Uterus (tissue), 4 donors: ENCODE results near the gene RANBP3. TPM values are rescaled to one million over a fixed set of nuclear protein-coding genes. Genes with fewer than 3 reads are reported as not detected.
"Not testable (repeated sequence)": the region's sequence is repeated elsewhere in the genome, so short reads cannot be mapped to it uniquely, and the experiment has no call there.

Source experiments
- DNase-seq, 2 donors: peaks; one replicate each; pipeline ENCODE4 v3.0.0-alpha.2; 2019 to 2020
- H3K27ac ChIP-seq, 2 donors: fragments of 200-600 bp; sonication (generic); 1 replicate in 1 of 2; 2 replicates in 1 of 2; pipeline ENCODE4 v1.5.1; 2016 to 2018
- H3K27me3 ChIP-seq, 2 donors: fragments of 200-600 bp; sonication (generic); one replicate each; pipeline ENCODE4 v1.5.1; 2018 to 2019; ENCODE audit warnings: control low read depth in 1 of 2
- H3K36me3 ChIP-seq, 2 donors: fragments of 200-600 bp; sonication (generic); one replicate each; pipeline ENCODE4 v1.5.1; 2019; ENCODE audit warnings: control low read depth in 1 of 2
- H3K4me1 ChIP-seq, 2 donors: fragments of 200-600 bp; sonication (generic); one replicate each; pipeline ENCODE4 v1.5.1; 2018 to 2019; ENCODE audit warnings: control low read depth in 1 of 2
- H3K4me3 ChIP-seq, 2 donors: fragments of 200-600 bp; sonication (generic); 1 replicate in 1 of 2; 2 replicates in 1 of 2; pipeline ENCODE4 v1.5.1; 2018 to 2019; ENCODE audit warnings: mild to moderate bottlenecking in 1 of 2
- H3K9me3 ChIP-seq, 2 donors: fragments of 200-600 bp; sonication (generic); one replicate each; pipeline ENCODE4 v1.5.1; 2019; ENCODE audit warnings: control low read depth in 1 of 2
- POLR2A ChIP-seq, 2 donors: fragments of 450-650 bp; IDR thresholded peaks; one replicate each; pipeline ENCODE4 v1.6.1; 2016; ENCODE audit warnings: antibody characterized with exemption in 2 of 2, mild to moderate bottlenecking in 1 of 2, moderate library complexity in 1 of 2
- intact Hi-C: fragments of 100-400 bp; cut with DNase I; formaldehyde crosslinking; loops from one replicate; pipeline ENCODE4 v1.15.1; 2023; ENCODE audit warnings: low total_unique reads
- total RNA-seq, 4 donors: library from RNA; depleted of rRNA in 3 of 4; stranded (reverse); fragments of >200 nt in 3 of 4; gene quantifications; one replicate each; pipeline versions ENCODE4 v1.1.0 to v1.2.4, GENCODE V29; 2014 to 2023
- TF ChIP-seq, protein P1 (sequence below), 4 experiments: fragments of 200-600 bp in 2 of 4; fragments of 450-650 bp in 2 of 4; sonication (generic) in 2 of 4; IDR thresholded peaks; one replicate each; pipeline ENCODE4 v1.5.1; 2016 to 2019; ENCODE audit warnings: antibody characterized with exemption in 4 of 4, mild to moderate bottlenecking in 2 of 4, moderate library complexity in 1 of 4
- donor health status: DM: yes; HTN: yes; CAD: no.

Gene RANBP3
- total RNA-seq, 4 donors from 2014 or later = 40.9 to 98.1 (median 48.5) TPM

DNA sequence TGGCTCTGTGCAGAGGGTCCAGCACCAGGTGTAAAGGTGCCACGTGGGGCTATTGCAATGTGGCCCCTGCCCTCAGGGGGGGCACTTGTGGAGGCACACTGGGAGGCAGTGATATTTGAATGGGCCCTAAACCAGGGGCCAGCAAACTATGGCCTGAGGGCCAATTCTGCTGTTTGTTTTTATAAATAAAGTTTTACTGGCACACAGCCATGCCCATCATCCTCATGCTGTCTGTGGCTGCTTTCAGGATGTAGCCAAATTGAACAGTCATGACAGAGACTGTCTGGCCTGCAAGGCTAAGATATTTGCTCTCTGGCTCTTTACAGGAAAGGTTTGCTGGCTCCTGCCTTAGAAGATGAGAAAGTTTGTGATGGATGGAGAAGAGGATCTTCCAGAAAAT lies 33.9 kb upstream of the RANBP3 start:
- no peaks in the 10 kb centered on the region for H3K36me3 ChIP-seq
- no peak overlapping the region for H3K27ac ChIP-seq
- DNase-seq = no peak
- no peak for TF ChIP-seq POLR2A (IDR thresholded peaks at IDR 0.05)
- no peaks in the 10 kb centered on the region for H3K9me3 ChIP-seq
- H3K4me1 ChIP-seq = no peaks in the 10 kb centered on the region
- no peak overlapping the region for H3K4me3 ChIP-seq
- intact Hi-C loops = no loop called here
- no peaks in the 10 kb centered on the region for H3K27me3 ChIP-seq

GRCh38 chr19:6011206-6011605 lies 33.3 kb upstream of the RANBP3 start:
- intact Hi-C loops = no loop called here
- Histone ChIP-seq H3K4me3 (no peak overlapping the region), H3K4me1 (no peaks in the 10 kb centered on the region), H3K27ac (no peak overlapping the region), H3K36me3 (no peaks in the 10 kb centered on the region), H3K27me3 (no peaks in the 10 kb centered on the region), H3K9me3 (no peaks in the 10 kb centered on the region)
- no peak for DNase-seq
- TF ChIP-seq, protein P1, sequence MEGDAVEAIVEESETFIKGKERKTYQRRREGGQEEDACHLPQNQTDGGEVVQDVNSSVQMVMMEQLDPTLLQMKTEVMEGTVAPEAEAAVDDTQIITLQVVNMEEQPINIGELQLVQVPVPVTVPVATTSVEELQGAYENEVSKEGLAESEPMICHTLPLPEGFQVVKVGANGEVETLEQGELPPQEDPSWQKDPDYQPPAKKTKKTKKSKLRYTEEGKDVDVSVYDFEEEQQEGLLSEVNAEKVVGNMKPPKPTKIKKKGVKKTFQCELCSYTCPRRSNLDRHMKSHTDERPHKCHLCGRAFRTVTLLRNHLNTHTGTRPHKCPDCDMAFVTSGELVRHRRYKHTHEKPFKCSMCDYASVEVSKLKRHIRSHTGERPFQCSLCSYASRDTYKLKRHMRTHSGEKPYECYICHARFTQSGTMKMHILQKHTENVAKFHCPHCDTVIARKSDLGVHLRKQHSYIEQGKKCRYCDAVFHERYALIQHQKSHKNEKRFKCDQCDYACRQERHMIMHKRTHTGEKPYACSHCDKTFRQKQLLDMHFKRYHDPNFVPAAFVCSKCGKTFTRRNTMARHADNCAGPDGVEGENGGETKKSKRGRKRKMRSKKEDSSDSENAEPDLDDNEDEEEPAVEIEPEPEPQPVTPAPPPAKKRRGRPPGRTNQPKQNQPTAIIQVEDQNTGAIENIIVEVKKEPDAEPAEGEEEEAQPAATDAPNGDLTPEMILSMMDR (IDR thresholded peaks at IDR 0.05) = no peak
- TF ChIP-seq POLR2A (IDR thresholded peaks at IDR 0.05) = no peak

DNA sequence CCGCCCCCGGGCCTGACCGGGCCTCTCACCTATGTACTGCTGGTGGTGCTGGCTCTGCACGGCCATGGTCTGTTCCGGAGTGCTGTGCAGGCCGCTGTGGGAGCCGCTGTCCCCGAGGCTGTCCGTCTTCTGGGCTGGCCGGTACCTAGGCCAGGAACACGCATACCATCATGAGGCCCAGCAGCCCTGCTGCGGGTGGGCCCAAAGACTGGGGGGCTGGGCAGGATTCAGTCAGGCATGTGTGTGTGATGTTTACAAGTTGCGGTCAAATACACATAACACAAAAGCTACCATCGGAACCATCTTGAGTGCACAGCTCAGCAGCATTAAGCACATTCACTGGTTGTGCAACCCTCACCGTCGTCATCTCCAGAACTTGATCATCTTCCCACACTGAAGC lies 32.2 kb upstream of the RANBP3 start:
- H3K4me1 ChIP-seq = no peaks in the 10 kb centered on the region
- TF ChIP-seq POLR2A (IDR thresholded peaks at IDR 0.05) = no peak
- TF ChIP-seq, protein P1 (IDR thresholded peaks at IDR 0.05) = no peak
- no peaks in the 10 kb centered on the region for H3K9me3 ChIP-seq
- H3K4me3 ChIP-seq = no peak overlapping the region
- no peak for DNase-seq
- H3K27me3 ChIP-seq = no peaks in the 10 kb centered on the region
- no peak overlapping the region for H3K27ac ChIP-seq
- intact Hi-C loops = no loop called here
- no peaks in the 10 kb centered on the region for H3K36me3 ChIP-seq

- intact Hi-C loops = no loop called here
- TF ChIP-seq, protein P1 (IDR thresholded peaks at IDR 0.05) = no peak
- TF ChIP-seq POLR2A (IDR thresholded peaks at IDR 0.05) = no peak
- no peaks in the 10 kb centered on the region for H3K36me3 ChIP-seq
Measured at GRCh38 chr19:6007866-6008265, 29.9 kb upstream of the RANBP3 start.

GRCh38 chr19:6006896-6007295 lies 29.0 kb upstream of the RANBP3 start:
- no peaks in the 10 kb centered on the region for H3K4me1 ChIP-seq
- no peaks in the 10 kb centered on the region for H3K9me3 ChIP-seq
- no peak overlapping the region for H3K27ac ChIP-seq
- no peak overlapping the region for H3K4me3 ChIP-seq
- no peak for DNase-seq
- H3K27me3 ChIP-seq = no peaks in the 10 kb centered on the region
- TF ChIP-seq, protein P1 (IDR thresholded peaks at IDR 0.05) = no peak
- TF ChIP-seq POLR2A (IDR thresholded peaks at IDR 0.05) = no peak
- no peaks in the 10 kb centered on the region for H3K36me3 ChIP-seq
- intact Hi-C loops = no loop called here

More at GRCh38 chr19:6007866-6008265, 29.9 kb upstream of the RANBP3 start:
- no peaks in the 10 kb centered on the region for H3K27me3 ChIP-seq
- H3K4me3 ChIP-seq = no peak overlapping the region
- H3K9me3 ChIP-seq = no peaks in the 10 kb centered on the region
- H3K4me1 ChIP-seq = no peaks in the 10 kb centered on the region
- DNase-seq = no peak
- H3K27ac ChIP-seq = no peak overlapping the region

DNA sequence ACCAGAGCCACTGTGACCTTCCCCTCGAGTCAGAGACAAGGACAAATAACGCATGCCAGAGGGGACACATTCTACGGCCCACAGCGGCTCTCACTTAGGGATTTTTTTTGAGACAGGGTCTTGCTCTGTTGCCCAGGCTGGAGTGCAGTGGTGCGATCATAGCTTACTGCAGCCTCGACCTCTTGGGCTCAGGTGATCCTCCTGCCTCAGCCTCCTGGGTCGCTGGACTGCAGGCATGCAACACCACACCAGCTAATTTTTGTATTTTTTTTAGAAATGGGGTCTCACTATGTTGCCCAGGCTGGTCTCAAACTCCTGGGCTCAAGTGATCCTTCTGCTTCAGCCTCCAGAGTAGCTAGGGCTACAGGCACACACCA lies 28.1 kb upstream of the RANBP3 start:
- H3K27me3 ChIP-seq, DNase-seq, H3K4me1 ChIP-seq, H3K27ac ChIP-seq, H3K9me3 ChIP-seq, H3K36me3 ChIP-seq, intact Hi-C loops, H3K4me3 ChIP-seq: not testable (repeated sequence)
